WTC11 (cell line): ENCODE results near the gene FANCM. TPM values are rescaled to one million over a fixed set of nuclear protein-coding genes. Genes with fewer than 3 reads are reported as not detected.
A peak's percentile ranks its signal among the peaks of the same experiment; 100 is the strongest.

Source experiments
- ATAC-seq: fragments of 200-7000 bp; cut with Tn5 transposase; 2 replicates; pipeline ENCODE4 v1.10.0; 2021; ENCODE audit warnings: mild to moderate bottlenecking, moderate library complexity
- CTCF ChIA-PET: fragments of 300-600 bp; sonication (Branson Sonifier 250); formaldehyde crosslinking; loops from one replicate; lab custom pipeline; 2021; ENCODE audit warnings: antibody characterized with exemption; lab: Charles Lee
- POLR2A ChIA-PET: fragments of 350-600 bp; sonication (Branson Sonifier 250); formaldehyde crosslinking; loops from one replicate; lab custom pipeline; 2021; ENCODE audit warnings: antibody characterized with exemption; lab: Charles Lee
- DNase-seq: peaks from one replicate; pipeline ENCODE4 v3.0.0; 2021; ENCODE audit warnings: low spot score
- H3K27ac Mint-ChIP-seq: 2 replicates; pipeline ENCODE4 v1.8.0; 2021; ENCODE audit warnings: mixed read lengths
- H3K27me3 Mint-ChIP-seq: 2 replicates; pipeline ENCODE4 v1.8.0; 2021; ENCODE audit warnings: low read depth, mild to moderate bottlenecking, moderate library complexity, mixed read lengths
- H3K36me3 Mint-ChIP-seq: 2 replicates; pipeline ENCODE4 v1.8.0; 2021; ENCODE audit warnings: mixed read lengths
- H3K4me1 Mint-ChIP-seq: 2 replicates; pipeline ENCODE4 v1.8.0; 2022; ENCODE audit warnings: mixed read lengths
- H3K4me3 Mint-ChIP-seq: 2 replicates; pipeline ENCODE4 v1.8.0; 2021; ENCODE audit warnings: mild to moderate bottlenecking, moderate library complexity, mixed read lengths
- H3K9me3 Mint-ChIP-seq: 2 replicates; pipeline ENCODE4 v1.8.0; 2021; ENCODE audit warnings: mixed read lengths
- ELF4 ChIP-seq: sonication (generic); formaldehyde crosslinking; IDR thresholded peaks from 2 replicates; pipeline ENCODE4 v1.8.1; 2022; ENCODE audit warnings: low read depth, mild to moderate bottlenecking, moderate library complexity, missing genetic modification reagents
- ETV6 ChIP-seq: sonication (generic); formaldehyde crosslinking; IDR thresholded peaks from 2 replicates; pipeline ENCODE4 v1.8.1; 2022; ENCODE audit warnings: mild to moderate bottlenecking, missing genetic modification reagents
- FOXJ3 ChIP-seq: sonication (generic); formaldehyde crosslinking; IDR thresholded peaks from 2 replicates; pipeline ENCODE4 v1.9.0; 2021; ENCODE audit warnings: missing genetic modification reagents, mild to moderate bottlenecking, borderline replicate concordance
- GRHL2 ChIP-seq: fragments of 250-450 bp; sonication (Bioruptor Pico); IDR thresholded peaks from 2 replicates; pipeline ENCODE4 v1.8.0; 2022; ENCODE audit warnings: mild to moderate bottlenecking, moderate library complexity; ENCODE audit not compliant: insufficient replicate concordance, severe bottlenecking
- RORB ChIP-seq: fragments of 250-450 bp; sonication (Bioruptor Pico); IDR thresholded peaks from 2 replicates; pipeline ENCODE4 v1.9.0; 2021; ENCODE audit warnings: mild to moderate bottlenecking
- SMAD3 ChIP-seq: sonication (generic); formaldehyde crosslinking; IDR thresholded peaks from 2 replicates; pipeline ENCODE4 v1.8.0; 2022; ENCODE audit warnings: missing genetic modification reagents, mild to moderate bottlenecking, borderline replicate concordance
- SOX15 ChIP-seq: fragments of 250-450 bp; sonication (Bioruptor Pico); IDR thresholded peaks from 2 replicates; pipeline ENCODE4 v1.9.0; 2021; ENCODE audit warnings: mild to moderate bottlenecking
- TEAD1 ChIP-seq: sonication (generic); formaldehyde crosslinking; IDR thresholded peaks from 2 replicates; pipeline ENCODE4 v1.8.0; 2022; ENCODE audit warnings: mild to moderate bottlenecking, missing genetic modification reagents
- TEAD4 ChIP-seq: sonication (generic); formaldehyde crosslinking; IDR thresholded peaks from 2 replicates; pipeline ENCODE4 v1.8.0; 2022; ENCODE audit warnings: mild to moderate bottlenecking, missing genetic modification reagents
- ZBTB21 ChIP-seq: sonication (generic); formaldehyde crosslinking; IDR thresholded peaks from 2 replicates; pipeline ENCODE4 v1.8.1; 2023; ENCODE audit warnings: mild to moderate bottlenecking, missing genetic modification reagents, borderline replicate concordance
- ZNF138 ChIP-seq: sonication (generic); formaldehyde crosslinking; conservative IDR thresholded peaks from 2 replicates; pipeline ENCODE4 v1.8.1; 2022; ENCODE audit warnings: mild to moderate bottlenecking, moderate library complexity, missing genetic modification reagents
- ZNF219 ChIP-seq: sonication (generic); formaldehyde crosslinking; IDR thresholded peaks from 2 replicates; pipeline ENCODE4 v1.8.0; 2023; ENCODE audit warnings: missing genetic modification reagents, mild to moderate bottlenecking, borderline replicate concordance
- total RNA-seq: library from RNA; stranded (reverse); gene quantifications from 3 replicates; pipeline ENCODE4 v1.2.3, GENCODE V29; 2021
- TF ChIP-seq, protein P1 (sequence below): sonication (generic); formaldehyde crosslinking; IDR thresholded peaks from 2 replicates; pipeline ENCODE4 v1.8.0; 2022; ENCODE audit warnings: missing genetic modification reagents
- TF ChIP-seq, protein P2 (sequence below): fragments of 250-450 bp; sonication (Bioruptor Pico); IDR thresholded peaks from 2 replicates; pipeline ENCODE4 v2.1.2; 2022; ENCODE audit warnings: mild to moderate bottlenecking, moderate library complexity
- TF ChIP-seq, protein P3 (sequence below): sonication (generic); formaldehyde crosslinking; IDR thresholded peaks from 2 replicates; pipeline ENCODE4 v1.8.1; 2023; ENCODE audit warnings: mild to moderate bottlenecking, missing genetic modification reagents, moderate library complexity
- TF ChIP-seq, protein P4 (sequence below): fragments of 250-450 bp; sonication (Bioruptor Pico); conservative IDR thresholded peaks from 2 replicates; pipeline ENCODE4 v1.9.0; 2021; ENCODE audit warnings: mild to moderate bottlenecking

The FANCM gene
- total RNA-seq, 1 experiment from 2014 or later = 12.9 TPM

DNA sequence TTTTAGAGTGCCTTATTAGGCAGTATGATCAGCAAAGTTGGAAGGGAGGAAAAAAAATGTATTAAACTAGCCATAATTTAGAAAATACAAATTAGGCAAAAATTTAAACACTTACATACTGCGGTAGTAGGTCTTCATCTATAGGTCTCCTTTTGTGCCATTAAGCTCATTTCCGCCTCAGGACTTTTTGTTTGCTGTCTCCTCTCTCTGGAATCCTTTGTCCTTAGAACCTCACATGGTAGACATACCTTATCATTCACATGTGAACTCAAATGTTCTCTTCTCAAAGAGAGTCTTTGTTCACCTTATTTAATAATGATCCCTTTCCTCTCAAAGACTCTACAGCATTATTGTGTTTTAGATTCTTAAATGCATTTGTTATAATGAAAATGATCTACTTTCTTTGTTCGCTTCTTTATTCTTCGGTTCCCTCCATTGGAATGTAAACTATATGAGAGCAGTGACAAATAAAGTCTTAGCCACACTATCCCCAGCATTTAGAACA is 14.7 kb downstream of the FANCM start:
- no peaks in the 10 kb centered on the region for H3K27me3 Mint-ChIP-seq
- CTCF ChIA-PET = no interaction called here
- H3K27ac Mint-ChIP-seq = peak overlapping the region; percentile 89
- POLR2A ChIA-PET = no interaction called here
- DNase-seq = no peak
- H3K36me3 Mint-ChIP-seq = peaks cover 6% of the 10 kb centered on the region
- peaks cover 8% of the 10 kb centered on the region for H3K4me1 Mint-ChIP-seq
- H3K4me3 Mint-ChIP-seq = no peak overlapping the region
- no peaks in the 10 kb centered on the region for H3K9me3 Mint-ChIP-seq
- TF ChIP-seq ZBTB21 (CRISPR knock-in tag) = no peak
- TF ChIP-seq ZNF138 (CRISPR knock-in tag) = no peak
- TF ChIP-seq ETV6 = no peak
- TF ChIP-seq, protein P1, sequence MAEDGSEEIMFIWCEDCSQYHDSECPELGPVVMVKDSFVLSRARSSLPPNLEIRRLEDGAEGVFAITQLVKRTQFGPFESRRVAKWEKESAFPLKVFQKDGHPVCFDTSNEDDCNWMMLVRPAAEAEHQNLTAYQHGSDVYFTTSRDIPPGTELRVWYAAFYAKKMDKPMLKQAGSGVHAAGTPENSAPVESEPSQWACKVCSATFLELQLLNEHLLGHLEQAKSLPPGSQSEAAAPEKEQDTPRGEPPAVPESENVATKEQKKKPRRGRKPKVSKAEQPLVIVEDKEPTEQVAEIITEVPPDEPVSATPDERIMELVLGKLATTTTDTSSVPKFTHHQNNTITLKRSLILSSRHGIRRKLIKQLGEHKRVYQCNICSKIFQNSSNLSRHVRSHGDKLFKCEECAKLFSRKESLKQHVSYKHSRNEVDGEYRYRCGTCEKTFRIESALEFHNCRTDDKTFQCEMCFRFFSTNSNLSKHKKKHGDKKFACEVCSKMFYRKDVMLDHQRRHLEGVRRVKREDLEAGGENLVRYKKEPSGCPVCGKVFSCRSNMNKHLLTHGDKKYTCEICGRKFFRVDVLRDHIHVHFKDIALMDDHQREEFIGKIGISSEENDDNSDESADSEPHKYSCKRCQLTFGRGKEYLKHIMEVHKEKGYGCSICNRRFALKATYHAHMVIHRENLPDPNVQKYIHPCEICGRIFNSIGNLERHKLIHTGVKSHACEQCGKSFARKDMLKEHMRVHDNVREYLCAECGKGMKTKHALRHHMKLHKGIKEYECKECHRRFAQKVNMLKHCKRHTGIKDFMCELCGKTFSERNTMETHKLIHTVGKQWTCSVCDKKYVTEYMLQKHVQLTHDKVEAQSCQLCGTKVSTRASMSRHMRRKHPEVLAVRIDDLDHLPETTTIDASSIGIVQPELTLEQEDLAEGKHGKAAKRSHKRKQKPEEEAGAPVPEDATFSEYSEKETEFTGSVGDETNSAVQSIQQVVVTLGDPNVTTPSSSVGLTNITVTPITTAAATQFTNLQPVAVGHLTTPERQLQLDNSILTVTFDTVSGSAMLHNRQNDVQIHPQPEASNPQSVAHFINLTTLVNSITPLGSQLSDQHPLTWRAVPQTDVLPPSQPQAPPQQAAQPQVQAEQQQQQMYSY = no peak
- TF ChIP-seq ZNF219 (CRISPR knock-in tag) = no peak
- TF ChIP-seq ELF4 = no peak
- TF ChIP-seq GRHL2 (CRISPR knock-in tag) = no peak
- TF ChIP-seq, protein P2, sequence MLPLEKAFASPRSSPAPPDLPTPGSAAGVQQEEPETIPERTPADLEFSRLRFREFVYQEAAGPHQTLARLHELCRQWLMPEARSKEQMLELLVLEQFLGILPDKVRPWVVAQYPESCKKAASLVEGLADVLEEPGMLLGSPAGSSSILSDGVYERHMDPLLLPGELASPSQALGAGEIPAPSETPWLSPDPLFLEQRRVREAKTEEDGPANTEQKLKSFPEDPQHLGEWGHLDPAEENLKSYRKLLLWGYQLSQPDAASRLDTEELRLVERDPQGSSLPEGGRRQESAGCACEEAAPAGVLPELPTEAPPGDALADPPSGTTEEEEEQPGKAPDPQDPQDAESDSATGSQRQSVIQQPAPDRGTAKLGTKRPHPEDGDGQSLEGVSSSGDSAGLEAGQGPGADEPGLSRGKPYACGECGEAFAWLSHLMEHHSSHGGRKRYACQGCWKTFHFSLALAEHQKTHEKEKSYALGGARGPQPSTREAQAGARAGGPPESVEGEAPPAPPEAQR (CRISPR knock-in tag) = no peak
- no peak for TF ChIP-seq RORB (CRISPR knock-in tag)
- TF ChIP-seq SOX15 = no peak
- no peak for TF ChIP-seq TEAD1 (CRISPR knock-in tag)
- no peak for TF ChIP-seq FOXJ3 (CRISPR knock-in tag)
- TF ChIP-seq, protein P3, sequence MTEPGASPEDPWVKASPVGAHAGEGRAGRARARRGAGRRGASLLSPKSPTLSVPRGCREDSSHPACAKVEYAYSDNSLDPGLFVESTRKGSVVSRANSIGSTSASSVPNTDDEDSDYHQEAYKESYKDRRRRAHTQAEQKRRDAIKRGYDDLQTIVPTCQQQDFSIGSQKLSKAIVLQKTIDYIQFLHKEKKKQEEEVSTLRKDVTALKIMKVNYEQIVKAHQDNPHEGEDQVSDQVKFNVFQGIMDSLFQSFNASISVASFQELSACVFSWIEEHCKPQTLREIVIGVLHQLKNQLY (CRISPR knock-in tag) = no peak
- no peak for TF ChIP-seq TEAD4
- TF ChIP-seq, all 79 proteins: peak for 0
- no peak for ATAC-seq

DNA sequence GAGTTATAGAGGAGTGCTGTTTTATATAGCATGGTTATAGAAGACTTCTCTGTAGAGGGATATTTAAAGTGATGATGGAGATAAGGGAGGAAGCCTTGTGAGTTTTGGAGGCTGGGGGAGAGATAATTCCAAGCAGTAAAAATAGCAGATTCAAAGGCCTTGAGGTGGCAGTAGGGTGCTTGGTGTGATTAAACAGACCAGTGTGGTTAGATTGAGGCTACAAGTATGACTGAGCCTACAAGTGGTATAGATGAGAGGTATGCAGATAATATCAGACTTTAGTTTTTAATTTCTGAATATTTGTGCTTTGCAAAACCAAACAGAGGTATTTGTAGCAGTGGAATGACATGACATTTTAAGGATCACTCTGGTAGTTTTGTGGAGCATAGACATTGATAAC is 20.3 kb downstream of the FANCM start:
- TF ChIP-seq, protein P4, sequence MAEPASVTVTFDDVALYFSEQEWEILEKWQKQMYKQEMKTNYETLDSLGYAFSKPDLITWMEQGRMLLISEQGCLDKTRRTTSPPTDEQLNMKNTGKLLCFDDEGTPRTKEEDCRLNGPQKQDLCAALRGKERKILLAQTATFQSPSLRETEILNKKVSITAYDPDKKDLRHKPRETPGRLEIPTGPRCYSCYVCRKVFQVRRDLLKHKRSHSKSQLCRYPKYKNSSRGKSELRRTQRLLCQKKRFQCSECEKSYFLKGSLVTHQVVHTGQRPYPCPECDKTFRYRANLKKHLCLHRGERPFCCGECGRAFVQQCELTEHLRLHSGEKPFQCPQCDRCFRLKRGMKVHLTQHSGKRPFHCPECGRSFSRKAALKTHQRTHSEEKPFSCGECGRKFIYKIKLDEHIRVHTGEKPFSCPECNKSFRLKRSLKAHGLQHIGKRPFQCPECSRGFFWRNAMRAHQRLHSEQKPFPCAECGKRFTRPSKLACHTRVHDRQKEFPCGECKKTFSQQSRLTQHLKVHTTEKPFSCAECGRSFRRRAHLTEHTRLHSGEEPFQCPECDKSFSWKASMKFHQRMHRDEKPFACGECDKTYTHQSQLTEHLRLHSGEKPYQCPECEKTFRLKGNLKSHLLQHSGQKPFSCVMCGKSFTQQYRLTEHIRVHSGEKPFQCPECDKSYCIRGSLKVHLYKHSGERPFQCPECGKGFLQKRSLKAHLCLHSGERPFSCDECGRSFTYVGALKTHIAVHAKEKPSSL (CRISPR knock-in tag) = no peak
- no peaks in the 10 kb centered on the region for H3K9me3 Mint-ChIP-seq
- POLR2A ChIA-PET = no interaction called here
- peaks cover 3% of the 10 kb centered on the region; the same call in 1 of the 2 replicates for H3K36me3 Mint-ChIP-seq
- CTCF ChIA-PET = interaction anchor here (0.6 kb wide), 1 partner anchor 209 kb away, joined by 6 read pairs; no protein-coding TSS in a partner anchor
- no peaks in the 10 kb centered on the region for H3K27me3 Mint-ChIP-seq
- H3K4me3 Mint-ChIP-seq = no peak overlapping the region
- no peak overlapping the region for H3K27ac Mint-ChIP-seq
- DNase-seq (no peak), ATAC-seq (no peak)
- no peaks in the 10 kb centered on the region for H3K4me1 Mint-ChIP-seq

DNA sequence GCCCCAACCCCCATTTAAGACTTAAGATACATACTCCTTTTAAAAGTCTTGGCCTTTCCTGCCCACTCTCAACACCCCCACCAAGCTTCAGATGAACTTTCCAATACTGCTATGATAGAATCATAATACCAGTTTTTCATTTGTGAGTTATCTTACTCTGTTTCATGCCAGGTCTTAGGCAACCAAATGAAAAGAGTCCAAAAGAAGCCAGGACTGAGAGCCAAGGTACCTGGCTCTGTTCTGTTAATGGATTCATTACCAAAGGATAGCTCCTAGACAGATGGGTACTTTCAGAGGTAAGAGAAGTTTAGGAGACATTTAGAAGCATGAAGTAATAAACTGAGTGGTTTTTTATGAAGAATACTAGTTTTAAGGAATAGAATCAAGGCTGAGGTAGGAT is 34.2 kb downstream of the FANCM start:
- no peak overlapping the region for H3K4me3 Mint-ChIP-seq

More for the DNA sequence above, 34.2 kb downstream of the FANCM start:
- Mint-ChIP-seq H3K27me3 (no peaks in the 10 kb centered on the region), H3K36me3 (peaks cover 6% of the 10 kb centered on the region; the same call in 1 of the 2 replicates), H3K4me1 (no peaks in the 10 kb centered on the region), H3K9me3 (no peaks in the 10 kb centered on the region), H3K27ac (no peak overlapping the region)
- ChIA-PET CTCF (interaction anchor here (0.8 kb wide), 1 partner anchor 257 kb away, joined by 3 read pairs; no protein-coding TSS in a partner anchor), POLR2A (no interaction called here)
- no peak for TF ChIP-seq SMAD3 (CRISPR knock-in tag)
- ATAC-seq (no peak), DNase-seq (no peak)
